ENCODE data around the gene RASL12.
A peak's percentile ranks its signal among the peaks of the same experiment; 100 is the strongest.

- TF ChIP-seq CTCF (IDR thresholded peaks at IDR 0.05; ENCODE audit: poor library complexity) (peak; percentile 62), EZH2phosphoT487 (IDR thresholded peaks at IDR 0.05; ENCODE audit: low read depth, severe bottlenecking, unreplicated experiment) (no peak), EZH2 (IDR thresholded peaks at IDR 0.05; ENCODE audit: borderline replicate concordance) (no peak)
Observed at GRCh38 chr15:65033659-65034269, 34.0 kb downstream of the RASL12 start.
